NCI-H1092 (cell line): ENCODE measurements around the gene CEP57L1.
"Not testable (repeated sequence)": the region's sequence is repeated elsewhere in the genome, so short reads cannot be mapped to it uniquely, and the experiment has no call there.

ENCODE experiments used
- DNase-seq: peaks from one replicate; lab custom pipeline; 2025; lab: John Stamatoyannopoulos, UW

The CEP57L1 gene

GRCh38 chr6:109105681-109106080 is 10.4 kb downstream of the CEP57L1 start:
- DNase-seq: no peak

GRCh38 chr6:109109663-109110062 is 14.4 kb downstream of the CEP57L1 start:
- DNase-seq: not testable (repeated sequence)

- not testable (repeated sequence) for DNase-seq
Observed at GRCh38 chr6:109112663-109113062, 17.4 kb downstream of the CEP57L1 start.

GRCh38 chr6:109117346-109118035 is 22.2 kb downstream of the CEP57L1 start:
- no peak for DNase-seq

- DNase-seq: no peak
Observed at GRCh38 chr6:109118337-109118736, 23.0 kb downstream of the CEP57L1 start.

- no peak for DNase-seq
Observed at GRCh38 chr6:109118871-109119354, 23.6 kb downstream of the CEP57L1 start.

GRCh38 chr6:109121411-109121810 is 26.1 kb downstream of the CEP57L1 start:
- DNase-seq: no peak

- no peak for DNase-seq
Observed at GRCh38 chr6:109124219-109124618, 28.9 kb downstream of the CEP57L1 start.

GRCh38 chr6:109125504-109125903 is 30.2 kb downstream of the CEP57L1 start:
- DNase-seq: no peak

- no peak for DNase-seq
Observed at GRCh38 chr6:109130065-109130464, 34.8 kb downstream of the CEP57L1 start.

GRCh38 chr6:109135600-109135999 is 40.3 kb downstream of the CEP57L1 start:
- DNase-seq: not testable (repeated sequence)

GRCh38 chr6:109136039-109136438 is 40.7 kb downstream of the CEP57L1 start:
- DNase-seq: not testable (repeated sequence)

GRCh38 chr6:109136530-109136929 is 41.2 kb downstream of the CEP57L1 start:
- DNase-seq: not testable (repeated sequence)

- DNase-seq: no peak
Observed at GRCh38 chr6:109139109-109139508, 43.8 kb downstream of the CEP57L1 start.

- DNase-seq: not testable (repeated sequence)
Observed at GRCh38 chr6:109142067-109142466, 46.8 kb downstream of the CEP57L1 start.

- no peak for DNase-seq
Observed at GRCh38 chr6:109143191-109143590, 47.9 kb downstream of the CEP57L1 start.

- not testable (repeated sequence) for DNase-seq
Observed at GRCh38 chr6:109148251-109148650, 52.9 kb downstream of the CEP57L1 start.

GRCh38 chr6:109148716-109149115 is 53.4 kb downstream of the CEP57L1 start:
- not testable (repeated sequence) for DNase-seq

GRCh38 chr6:109153752-109154151 is 58.4 kb downstream of the CEP57L1 start:
- no peak for DNase-seq

GRCh38 chr6:109164331-109164730 is 69.0 kb downstream of the CEP57L1 start:
- no peak for DNase-seq

- DNase-seq: no peak
Observed at GRCh38 chr6:109165392-109165974, 70.2 kb downstream of the CEP57L1 start.

GRCh38 chr6:109166673-109167072 is 71.4 kb downstream of the CEP57L1 start:
- DNase-seq: no peak

- DNase-seq: no peak
Observed at GRCh38 chr6:109167562-109167961, 72.3 kb downstream of the CEP57L1 start.

- no peak for DNase-seq
Observed at GRCh38 chr6:109170333-109170732, 75.0 kb downstream of the CEP57L1 start.
